ENCODE results near the gene MSH5. TPM values are rescaled to one million over a fixed set of nuclear protein-coding genes. Genes with fewer than 3 reads are reported as not detected.
"Not testable (repeated sequence)": the region's sequence is repeated elsewhere in the genome, so short reads cannot be mapped to it uniquely, and the experiment has no call there.

The MSH5 gene
- total and polyA plus RNA-seq, 2 donors, result 8.4 to 15.2 TPM

DNA sequence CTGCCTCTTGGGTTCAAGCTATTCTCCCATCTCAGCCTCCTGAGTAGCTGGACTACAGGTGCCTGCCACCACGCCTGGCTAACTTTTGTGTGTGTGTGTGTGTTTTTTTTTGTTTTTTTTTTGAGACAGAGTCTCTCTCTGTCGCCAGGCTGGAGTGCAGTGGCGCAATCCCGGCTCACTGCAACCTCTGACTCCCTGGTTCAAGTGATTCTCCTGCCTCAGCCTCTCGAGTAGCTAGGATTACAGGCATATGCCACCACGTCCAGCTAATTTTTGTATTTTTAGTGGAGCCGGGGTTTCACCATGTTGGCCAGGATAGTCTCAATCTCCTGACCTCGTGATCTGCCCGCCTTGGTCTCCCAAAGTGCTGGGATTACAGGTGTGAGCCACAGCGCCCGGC, 30.6 kb upstream of the MSH5 start:
- not testable (repeated sequence) for H3K27ac ChIP-seq (ENCODE audit: low read depth in 1 of 2, low read length in 1 of 2); H3K4me3 ChIP-seq (ENCODE audit: low read length in 2 of 2); DNase-seq (ENCODE audit: low read depth in 6 of 9, low spot score in 9 of 9); H3K9me3 ChIP-seq (ENCODE audit: control insufficient read depth in 2 of 2, insufficient read depth in 1 of 2, low read length in 1 of 2); H3K27me3 ChIP-seq (ENCODE audit: control insufficient read depth in 2 of 2, insufficient read depth in 1 of 2, low read length in 1 of 2); H3K36me3 ChIP-seq (ENCODE audit: control insufficient read depth in 2 of 2, insufficient read depth in 2 of 2, low read length in 1 of 2)
- WGBS, result 95% methylated on average over 11 of the region's 11 CpGs
- H3K4me1 ChIP-seq (ENCODE audit: control insufficient read depth in 2 of 2, insufficient read depth in 2 of 2, low read length in 2 of 2), result peaks cover 6 to 33% of the 10 kb centered on the region in 2 donors

GRCh38 chr6:31710523-31711219, 29.1 kb upstream of the MSH5 start:
- H3K27ac ChIP-seq (ENCODE audit: low read depth in 1 of 2, low read length in 1 of 2), result no peak overlapping the region

DNA sequence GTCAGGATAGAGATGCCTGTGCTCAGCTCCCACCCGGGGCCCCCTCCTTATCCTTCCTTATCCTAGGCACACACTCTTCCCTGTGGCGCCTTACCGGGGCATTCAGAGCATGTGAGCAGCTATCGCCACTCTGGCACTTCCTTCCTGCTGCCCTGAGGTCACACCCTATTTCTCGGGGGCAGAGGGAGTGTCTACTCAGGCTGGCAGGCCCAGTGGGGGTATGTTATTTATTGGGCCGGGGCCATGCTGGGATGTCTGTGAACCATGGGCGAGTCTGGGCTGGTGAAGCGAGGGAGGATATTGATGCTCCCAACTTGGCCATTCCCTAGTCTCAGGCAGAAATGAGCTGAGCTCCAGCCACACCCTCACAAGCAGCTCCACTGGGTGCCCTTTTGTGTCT, 28.6 kb upstream of the MSH5 start:
- H3K9me3 ChIP-seq (ENCODE audit: control insufficient read depth in 2 of 2, insufficient read depth in 1 of 2, low read length in 1 of 2), result no peaks in the 10 kb centered on the region
- H3K27ac ChIP-seq (ENCODE audit: low read depth in 1 of 2, low read length in 1 of 2), result no peak overlapping the region
- no peaks in the 10 kb centered on the region for H3K36me3 ChIP-seq (ENCODE audit: control insufficient read depth in 2 of 2, insufficient read depth in 2 of 2, low read length in 1 of 2)
- 56% methylated on average over 8 of the region's 8 CpGs for WGBS
- DNase-seq (ENCODE audit: low read depth in 6 of 9, low spot score in 9 of 9), result no peak
- H3K4me1 ChIP-seq (ENCODE audit: control insufficient read depth in 2 of 2, insufficient read depth in 2 of 2, low read length in 2 of 2), result peaks cover 8 to 48% of the 10 kb centered on the region in 2 donors
- H3K27me3 ChIP-seq (ENCODE audit: control insufficient read depth in 2 of 2, insufficient read depth in 1 of 2, low read length in 1 of 2), result no peaks in the 10 kb centered on the region
- no peak overlapping the region for H3K4me3 ChIP-seq (ENCODE audit: low read length in 2 of 2)

More at GRCh38 chr6:31710523-31711219, 29.1 kb upstream of the MSH5 start:
- Histone ChIP-seq H3K27me3 (ENCODE audit: control insufficient read depth in 2 of 2, insufficient read depth in 1 of 2, low read length in 1 of 2) (no peaks in the 10 kb centered on the region), H3K4me1 (ENCODE audit: control insufficient read depth in 2 of 2, insufficient read depth in 2 of 2, low read length in 2 of 2) (peaks cover 8 to 47% of the 10 kb centered on the region in 2 donors), H3K4me3 (ENCODE audit: low read length in 2 of 2) (no peak overlapping the region), H3K36me3 (ENCODE audit: control insufficient read depth in 2 of 2, insufficient read depth in 2 of 2, low read length in 1 of 2) (no peaks in the 10 kb centered on the region), H3K9me3 (ENCODE audit: control insufficient read depth in 2 of 2, insufficient read depth in 1 of 2, low read length in 1 of 2) (no peaks in the 10 kb centered on the region)
- 71% methylated on average over 5 of the region's 5 CpGs for WGBS
- DNase-seq (ENCODE audit: low read depth in 6 of 9, low spot score in 9 of 9), result no peak

GRCh38 chr6:31712296-31712695, 27.5 kb upstream of the MSH5 start:
- no peaks in the 10 kb centered on the region for H3K36me3 ChIP-seq (ENCODE audit: control insufficient read depth in 2 of 2, insufficient read depth in 2 of 2, low read length in 1 of 2)
- 85% methylated on average over 8 of the region's 8 CpGs for WGBS
- H3K4me3 ChIP-seq (ENCODE audit: low read length in 2 of 2), result no peak overlapping the region
- peaks cover 8 to 48% of the 10 kb centered on the region in 2 donors for H3K4me1 ChIP-seq (ENCODE audit: control insufficient read depth in 2 of 2, insufficient read depth in 2 of 2, low read length in 2 of 2)
- peak in 1 of 9 donors; percentile 46 for DNase-seq (ENCODE audit: low read depth in 6 of 9, low spot score in 9 of 9)
- H3K27me3 ChIP-seq (ENCODE audit: control insufficient read depth in 2 of 2, insufficient read depth in 1 of 2, low read length in 1 of 2), result no peaks in the 10 kb centered on the region
- H3K27ac ChIP-seq (ENCODE audit: low read depth in 1 of 2, low read length in 1 of 2), result no peak overlapping the region
- no peaks in the 10 kb centered on the region for H3K9me3 ChIP-seq (ENCODE audit: control insufficient read depth in 2 of 2, insufficient read depth in 1 of 2, low read length in 1 of 2)

GRCh38 chr6:31713465-31713864, 26.3 kb upstream of the MSH5 start:
- H3K27ac ChIP-seq (ENCODE audit: low read depth in 1 of 2, low read length in 1 of 2), result peak overlapping the region; percentile 50 to 78
- 92% methylated on average over 4 of the region's 4 CpGs for WGBS
- H3K4me3 ChIP-seq (ENCODE audit: low read length in 2 of 2), result no peak overlapping the region
- DNase-seq (ENCODE audit: low read depth in 6 of 9, low spot score in 9 of 9), result no peak
- peaks cover 8 to 48% of the 10 kb centered on the region in 2 donors for H3K4me1 ChIP-seq (ENCODE audit: control insufficient read depth in 2 of 2, insufficient read depth in 2 of 2, low read length in 2 of 2)
- H3K9me3 ChIP-seq (ENCODE audit: control insufficient read depth in 2 of 2, insufficient read depth in 1 of 2, low read length in 1 of 2), result no peaks in the 10 kb centered on the region
- no peaks in the 10 kb centered on the region for H3K27me3 ChIP-seq (ENCODE audit: control insufficient read depth in 2 of 2, insufficient read depth in 1 of 2, low read length in 1 of 2)
- H3K36me3 ChIP-seq (ENCODE audit: control insufficient read depth in 2 of 2, insufficient read depth in 2 of 2, low read length in 1 of 2), result no peaks in the 10 kb centered on the region

- Histone ChIP-seq H3K4me1 (ENCODE audit: control insufficient read depth in 2 of 2, insufficient read depth in 2 of 2, low read length in 2 of 2) (peaks cover 8 to 48% of the 10 kb centered on the region in 2 donors), H3K27ac (ENCODE audit: low read depth in 1 of 2, low read length in 1 of 2) (peak overlapping the region; percentile 50 to 78), H3K9me3 (ENCODE audit: control insufficient read depth in 2 of 2, insufficient read depth in 1 of 2, low read length in 1 of 2) (no peaks in the 10 kb centered on the region), H3K27me3 (ENCODE audit: control insufficient read depth in 2 of 2, insufficient read depth in 1 of 2, low read length in 1 of 2) (no peaks in the 10 kb centered on the region), H3K36me3 (ENCODE audit: control insufficient read depth in 2 of 2, insufficient read depth in 2 of 2, low read length in 1 of 2) (no peaks in the 10 kb centered on the region), H3K4me3 (ENCODE audit: low read length in 2 of 2) (no peak overlapping the region)
- 29% methylated on average over 5 of the region's 5 CpGs for WGBS
- peak in 4 of 9 donors; percentile 34 to 77 (median 52) for DNase-seq (ENCODE audit: low read depth in 6 of 9, low spot score in 9 of 9)
Observed at GRCh38 chr6:31713991-31714684, 25.7 kb upstream of the MSH5 start.

GRCh38 chr6:31715022-31715958, 24.5 kb upstream of the MSH5 start, which contains the start of gene LY6G6D:
TSS of gene LY6G6D (plus strand) at chr6:31715348. CDS start at chr6:31715356, 8 bp downstream.
- no peak for DNase-seq (ENCODE audit: low read depth in 6 of 9, low spot score in 9 of 9)
- Histone ChIP-seq H3K36me3 (ENCODE audit: control insufficient read depth in 2 of 2, insufficient read depth in 2 of 2, low read length in 1 of 2) (no peaks in the 10 kb centered on the region), H3K27ac (ENCODE audit: low read depth in 1 of 2, low read length in 1 of 2) (peak within 1 kb of the TSS in 1 of 2 donors; percentile 78), H3K4me3 (ENCODE audit: low read length in 2 of 2) (no peak within 1 kb of the TSS), H3K4me1 (ENCODE audit: control insufficient read depth in 2 of 2, insufficient read depth in 2 of 2, low read length in 2 of 2) (peaks cover 8 to 46% of the 10 kb centered on the region in 2 donors), H3K9me3 (ENCODE audit: control insufficient read depth in 2 of 2, insufficient read depth in 1 of 2, low read length in 1 of 2) (no peaks in the 10 kb centered on the region), H3K27me3 (ENCODE audit: control insufficient read depth in 2 of 2, insufficient read depth in 1 of 2, low read length in 1 of 2) (no peaks in the 10 kb centered on the region)
- WGBS, result 92% methylated on average over 16 of the region's 16 CpGs

DNA sequence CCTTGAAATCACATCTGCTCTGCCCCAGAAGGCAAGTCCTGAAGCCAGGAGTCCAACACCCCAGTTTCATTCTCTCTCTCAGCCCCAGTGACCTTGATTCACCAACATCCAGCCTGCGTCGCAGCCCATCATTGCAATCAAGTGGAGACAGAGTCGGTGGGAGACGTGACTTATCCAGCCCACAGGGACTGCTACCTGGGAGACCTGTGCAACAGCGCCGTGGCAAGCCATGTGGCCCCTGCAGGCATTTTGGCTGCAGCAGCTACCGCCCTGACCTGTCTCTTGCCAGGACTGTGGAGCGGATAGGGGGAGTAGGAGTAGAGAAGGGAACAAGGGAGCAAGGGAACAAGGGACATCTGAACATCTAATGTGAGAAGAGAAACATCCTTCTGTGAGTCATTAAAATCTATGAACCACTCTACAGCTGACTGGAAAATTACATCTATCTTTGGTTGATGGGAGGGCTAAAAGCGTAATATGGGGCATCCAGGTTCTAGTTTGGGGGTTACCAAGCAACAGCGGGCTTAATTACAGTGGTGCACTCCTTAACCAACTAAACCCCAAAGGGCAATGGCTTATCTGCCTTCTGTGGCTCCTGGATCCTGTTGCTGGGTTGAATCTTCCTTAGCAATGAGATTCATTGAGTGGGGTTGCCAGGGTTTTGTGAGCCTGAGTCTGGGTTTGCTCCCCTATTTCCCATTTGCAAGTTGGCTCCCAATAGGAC, 22.1 kb upstream of the MSH5 start:
- Histone ChIP-seq H3K4me1 (ENCODE audit: control insufficient read depth in 2 of 2, insufficient read depth in 2 of 2, low read length in 2 of 2) (peaks cover 8 to 30% of the 10 kb centered on the region in 2 donors), H3K4me3 (ENCODE audit: low read length in 2 of 2) (no peak overlapping the region), H3K9me3 (ENCODE audit: control insufficient read depth in 2 of 2, insufficient read depth in 1 of 2, low read length in 1 of 2) (no peaks in the 10 kb centered on the region), H3K27ac (ENCODE audit: low read depth in 1 of 2, low read length in 1 of 2) (no peak overlapping the region), H3K27me3 (ENCODE audit: control insufficient read depth in 2 of 2, insufficient read depth in 1 of 2, low read length in 1 of 2) (no peaks in the 10 kb centered on the region), H3K36me3 (ENCODE audit: control insufficient read depth in 2 of 2, insufficient read depth in 2 of 2, low read length in 1 of 2) (no peaks in the 10 kb centered on the region)
- no peak for DNase-seq (ENCODE audit: low read depth in 6 of 9, low spot score in 9 of 9)
- WGBS, result 97% methylated on average over 10 of the region's 10 CpGs

All from thymus (tissue), 11 donors.